GM19240 (cell line): Measurements from ENCODE around the gene NOX5.

Experiments used
- DNase-seq: peaks from one replicate; pipeline ENCODE4 v3.0.0; 2011; ENCODE audit warnings: low spot score; ENCODE audit not compliant: insufficient read length

The NOX5 gene

DNA sequence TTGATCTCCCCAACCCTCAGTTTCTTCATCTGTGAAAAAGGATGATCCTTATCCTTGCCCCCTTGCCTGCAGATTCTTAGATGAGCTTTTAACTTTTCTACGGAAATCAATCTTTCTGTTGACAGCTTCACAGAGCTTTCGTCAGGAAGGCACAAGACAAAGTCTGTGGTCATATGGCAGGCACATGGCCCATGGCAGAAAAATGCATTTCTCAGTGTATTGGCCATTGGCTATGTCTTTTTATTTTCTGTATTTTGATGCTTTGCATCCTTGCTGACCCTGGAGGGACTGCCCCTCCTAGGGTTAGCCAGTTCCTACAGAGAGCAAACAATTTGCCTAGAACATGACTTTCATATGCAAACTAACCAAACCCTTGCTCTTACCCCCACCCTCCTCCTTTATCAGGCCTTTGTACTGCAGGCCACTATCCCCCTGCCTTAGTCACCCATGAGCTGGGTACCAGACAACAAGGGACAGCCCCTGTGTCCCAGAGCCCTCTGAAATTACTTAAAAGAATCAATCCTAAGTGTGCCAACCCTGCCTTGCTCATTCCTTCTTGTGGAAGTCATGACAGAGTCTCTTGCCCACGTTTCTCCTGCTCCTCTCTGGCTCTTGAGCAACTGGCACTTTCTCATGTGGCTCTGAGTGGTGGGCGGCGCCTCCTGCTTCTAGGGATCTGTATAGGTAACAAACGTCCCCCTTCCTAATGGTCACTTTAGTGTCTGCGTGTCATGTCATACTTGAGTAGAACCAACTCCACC lies 24.1 kb upstream of the NOX5 start:
- DNase-seq = no peak

DNA sequence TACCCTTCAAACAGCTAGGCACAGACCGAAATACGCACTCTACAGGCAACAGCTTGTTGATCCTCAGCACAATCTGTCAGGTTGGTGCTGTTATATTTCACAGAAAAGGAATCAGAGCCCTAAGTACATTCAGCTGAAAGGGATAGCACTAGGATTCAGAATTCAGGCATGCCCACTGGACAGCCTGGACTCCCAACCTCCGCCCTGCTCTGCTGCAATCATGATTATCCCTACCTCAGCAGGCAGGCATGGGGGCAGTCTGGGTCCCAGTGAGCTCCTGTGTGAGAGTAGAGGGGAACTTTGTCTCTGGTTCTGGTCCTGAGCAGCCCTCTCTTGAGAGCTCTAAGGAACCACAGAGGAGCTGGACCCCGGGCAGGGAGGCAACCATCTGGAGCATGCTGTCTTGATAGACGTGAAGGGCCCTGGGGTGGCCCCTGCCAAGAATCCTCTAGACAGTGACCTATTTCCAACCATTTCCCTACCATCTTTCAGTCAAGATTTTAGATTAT lies 23.4 kb upstream of the NOX5 start:
- no peak for DNase-seq

DNA sequence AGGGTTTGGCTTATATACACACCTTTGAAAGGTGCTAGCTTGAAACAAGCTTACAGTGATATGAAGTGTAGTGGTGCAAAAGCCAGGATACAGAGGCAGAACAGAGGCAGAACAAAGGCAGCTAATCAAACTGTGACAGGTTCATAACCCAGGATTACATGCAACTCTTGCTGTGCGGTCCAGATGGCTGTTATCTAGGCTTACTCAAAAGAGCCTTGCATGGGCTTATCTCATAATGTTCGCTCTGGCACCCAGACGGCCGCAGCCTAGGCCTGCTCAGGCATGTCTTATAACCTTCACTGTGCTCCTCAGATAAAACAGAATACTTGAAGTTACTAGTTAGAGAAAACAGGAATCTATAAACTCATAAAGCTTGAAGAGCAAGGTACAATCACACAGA lies 22.8 kb upstream of the NOX5 start:
- DNase-seq = no peak

GRCh38 chr15:68992696-68993095 lies 21.8 kb upstream of the NOX5 start:
- no peak for DNase-seq

DNA sequence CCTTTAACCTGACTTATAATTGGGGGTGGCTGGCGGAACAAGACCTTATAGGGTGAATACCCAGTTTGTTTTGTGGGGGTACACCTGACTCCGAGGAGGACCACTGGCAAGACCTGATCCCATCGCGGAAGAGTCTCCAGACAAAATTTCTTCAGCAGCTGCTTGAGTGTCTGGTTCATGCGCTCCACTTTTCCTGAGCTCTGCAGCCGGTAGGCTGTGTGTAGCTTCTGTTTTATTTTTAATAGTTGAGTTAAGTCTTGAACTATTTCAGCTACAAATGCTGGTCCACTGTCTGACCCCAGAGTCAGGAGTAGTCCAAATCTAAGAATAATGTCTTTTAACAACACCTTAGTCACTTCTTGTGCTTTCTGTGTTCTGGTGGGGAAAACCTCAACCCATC lies 21.2 kb upstream of the NOX5 start:
- DNase-seq = no peak

DNA sequence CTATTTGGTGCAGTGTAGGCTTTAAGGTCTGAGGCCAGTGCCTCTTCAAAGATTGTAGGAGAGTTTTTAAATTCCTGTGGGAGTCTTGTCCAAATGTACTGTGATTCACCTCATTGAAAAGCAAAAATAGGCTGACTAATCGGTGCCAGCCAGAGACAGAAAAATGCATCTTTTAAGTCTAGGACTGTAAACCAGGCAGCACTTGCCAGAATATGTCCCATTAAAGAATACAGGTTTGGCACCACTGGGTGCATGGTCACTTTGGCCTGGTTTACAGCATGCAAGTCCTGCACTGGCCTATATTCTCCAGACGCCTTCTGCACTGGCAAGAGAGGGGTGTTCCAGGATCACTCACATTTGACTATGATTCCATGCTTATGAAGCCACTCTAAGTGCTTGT lies 20.3 kb upstream of the NOX5 start:
- DNase-seq = no peak

- DNase-seq = no peak
Observed at GRCh38 chr15:68994981-68995761, 19.3 kb upstream of the NOX5 start.

- DNase-seq = no peak
Observed at GRCh38 chr15:68997050-68997449, 17.4 kb upstream of the NOX5 start.

GRCh38 chr15:68997930-68998777 lies 16.3 kb upstream of the NOX5 start:
- no peak for DNase-seq

DNA sequence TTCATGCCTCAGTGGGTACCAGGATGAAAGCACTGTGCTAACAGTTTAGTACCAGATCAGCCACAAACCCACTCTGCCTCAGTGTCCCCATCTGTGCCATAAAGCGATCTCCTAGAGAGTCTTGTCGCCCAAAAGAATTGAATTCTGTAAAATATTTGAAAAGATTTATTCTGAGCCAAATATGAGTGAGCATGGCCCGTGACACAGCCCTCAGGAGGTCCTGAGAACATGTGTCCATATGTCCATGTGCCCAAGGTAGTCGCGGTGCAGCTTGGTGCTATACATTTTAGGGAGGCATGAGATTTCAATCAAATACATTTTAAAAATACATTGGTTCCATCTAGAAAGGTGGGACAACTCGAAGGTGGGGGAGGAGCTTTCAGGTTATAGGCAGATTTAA lies 15.4 kb upstream of the NOX5 start:
- DNase-seq = no peak

DNA sequence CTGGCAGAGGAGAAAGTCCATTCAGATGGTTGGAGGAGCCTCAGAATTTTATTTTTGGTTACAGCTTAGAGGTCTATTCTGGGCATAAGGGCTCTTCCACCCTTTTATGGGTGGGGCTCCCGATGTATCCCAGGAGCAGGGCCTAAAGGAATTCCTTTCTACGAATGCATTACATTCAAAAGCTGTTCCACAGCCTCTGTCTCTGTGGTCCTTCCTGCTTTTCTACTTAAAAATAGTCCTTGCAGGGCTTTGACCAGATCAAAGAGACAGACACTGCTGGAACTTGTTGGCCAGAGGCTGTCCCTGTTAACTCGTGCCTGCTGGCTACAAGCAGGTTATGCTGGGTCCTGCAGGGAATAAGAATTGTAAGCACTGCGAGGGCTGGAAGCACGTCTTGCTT lies 14.4 kb upstream of the NOX5 start:
- no peak for DNase-seq

- no peak for DNase-seq
Observed at GRCh38 chr15:69000725-69001503, 13.6 kb upstream of the NOX5 start.

GRCh38 chr15:69002783-69003182 lies 11.7 kb upstream of the NOX5 start:
- no peak for DNase-seq

GRCh38 chr15:69004011-69004410 lies 10.5 kb upstream of the NOX5 start:
- DNase-seq = no peak

DNA sequence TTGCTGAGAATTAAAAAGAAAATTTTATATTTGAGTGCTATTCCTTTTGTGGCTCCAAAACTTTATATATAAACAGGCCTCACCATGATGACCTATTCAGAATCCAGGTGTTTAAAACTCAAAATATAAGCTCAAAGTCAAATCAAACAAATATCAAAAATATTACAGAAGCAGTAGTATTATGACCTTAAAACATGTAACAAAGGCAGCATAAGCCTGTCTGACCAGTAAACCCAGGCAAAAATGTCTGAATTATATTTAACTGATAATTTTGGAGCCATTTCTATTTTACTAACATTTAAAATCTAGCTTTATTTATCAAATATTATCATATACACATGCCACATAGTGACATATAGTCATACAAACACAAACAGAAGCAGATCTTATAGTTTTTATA lies 6.4 kb upstream of the NOX5 start:
- no peak for DNase-seq

GRCh38 chr15:69009341-69009740 lies 5.2 kb upstream of the NOX5 start:
- no peak for DNase-seq

GRCh38 chr15:69011641-69012040 lies 2.9 kb upstream of the NOX5 start:
- DNase-seq = no peak

DNA sequence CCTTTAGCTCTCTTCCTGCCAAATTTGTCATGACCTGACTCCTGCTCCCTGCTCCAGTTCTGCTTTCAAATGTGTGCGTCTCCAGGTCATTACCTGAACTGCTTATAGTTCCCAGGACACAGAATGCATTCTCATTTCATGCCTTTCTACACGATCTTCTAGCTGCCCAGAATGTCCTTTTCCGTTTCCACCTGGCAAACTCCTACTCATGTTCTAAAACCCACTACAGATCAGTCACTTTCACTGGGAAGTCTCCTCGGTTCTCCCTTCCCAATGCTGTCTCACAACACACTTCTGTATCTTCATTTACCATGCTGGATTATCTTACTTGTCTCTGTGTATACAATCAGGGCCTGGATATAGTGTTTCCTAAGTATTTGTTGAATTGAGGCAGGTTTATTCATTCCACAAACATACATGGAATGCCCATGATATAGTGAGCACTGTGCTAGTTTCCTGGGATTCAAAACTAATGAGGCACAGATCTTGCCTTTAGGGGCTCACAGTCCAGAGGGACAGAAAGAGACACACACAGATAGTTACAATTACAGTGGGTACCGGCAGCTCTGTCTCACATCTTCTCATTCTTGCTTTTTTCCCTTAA lies 1.6 kb upstream of the NOX5 start:
- DNase-seq = no peak

DNA sequence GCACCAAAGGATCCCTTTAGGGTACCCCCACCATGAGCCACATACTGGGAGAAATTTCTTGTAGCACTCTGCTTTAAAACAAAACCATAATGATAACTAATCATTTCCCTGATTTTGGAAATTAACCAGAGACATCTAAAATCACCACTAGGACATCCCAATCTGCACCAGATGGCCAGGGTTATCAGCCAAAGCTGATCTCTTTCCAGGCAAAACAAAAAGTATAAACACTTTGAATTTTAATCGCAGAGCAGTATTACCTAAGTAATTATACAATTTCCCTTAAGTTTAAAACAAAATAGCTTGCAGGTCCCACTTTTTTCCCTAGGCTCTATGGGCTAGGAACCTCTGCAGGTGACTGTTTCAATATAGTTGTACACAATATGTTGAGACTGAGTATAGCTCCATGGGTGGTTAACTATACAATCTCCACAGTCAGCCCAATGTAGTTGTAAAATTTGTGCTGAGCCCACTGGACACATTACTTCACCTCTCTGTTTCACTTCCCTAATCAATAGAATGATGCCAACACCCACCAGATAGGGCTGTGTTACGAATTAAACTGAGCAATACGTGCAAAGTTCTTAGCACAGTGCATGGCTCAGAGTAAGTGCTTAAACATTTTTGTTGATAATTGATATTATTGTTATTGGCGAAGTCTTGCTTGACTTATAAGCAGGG lies 629 bp upstream of the NOX5 start:
- no peak for DNase-seq

GRCh38 chr15:69015591-69015990 lies 1.1 kb downstream of the NOX5 start:
- no peak for DNase-seq
